GM19395 (cell line): Measurements from ENCODE around the gene OOSP4B.
"Not testable (repeated sequence)": the region's sequence is repeated elsewhere in the genome, so short reads cannot be mapped to it uniquely, and the experiment has no call there.

Experiments
- ATAC-seq: cut with Tn5 transposase; IDR thresholded peaks from one replicate; pipeline ENCODE4 v1.9.1; 2021; ENCODE audit warnings: mild to moderate bottlenecking, moderate library complexity; ENCODE audit not compliant: unreplicated experiment

The OOSP4B gene

GRCh38 chr11:60016881-60017280 lies at the start of gene OOSP4B:
OOSP4B (plus strand) TSS chr11:60017181.
- ATAC-seq: no peak

GRCh38 chr11:59967677-59968394 lies 49.1 kb upstream of the OOSP4B start:
- ATAC-seq: no peak

- ATAC-seq: no peak
Observed at GRCh38 chr11:59968395-59968783, 48.6 kb upstream of the OOSP4B start.

GRCh38 chr11:59973097-59973496 lies 43.9 kb upstream of the OOSP4B start:
- no peak for ATAC-seq

- no peak for ATAC-seq
Observed at GRCh38 chr11:59981106-59981770, 35.7 kb upstream of the OOSP4B start.

- not testable (repeated sequence) for ATAC-seq
Observed at GRCh38 chr11:59982037-59982436, 34.9 kb upstream of the OOSP4B start.

GRCh38 chr11:59983212-59983611 lies 33.8 kb upstream of the OOSP4B start:
- ATAC-seq: no peak

GRCh38 chr11:59984368-59984767 lies 32.6 kb upstream of the OOSP4B start:
- ATAC-seq: no peak

- ATAC-seq: no peak
Observed at GRCh38 chr11:59990421-59990820, 26.6 kb upstream of the OOSP4B start.

GRCh38 chr11:59992425-59992824 lies 24.6 kb upstream of the OOSP4B start:
- no peak for ATAC-seq

GRCh38 chr11:59997800-59998199 lies 19.2 kb upstream of the OOSP4B start:
- no peak for ATAC-seq

GRCh38 chr11:59999691-60000090 lies 17.3 kb upstream of the OOSP4B start:
- ATAC-seq: no peak

GRCh38 chr11:60003729-60004128 lies 13.3 kb upstream of the OOSP4B start:
- ATAC-seq: no peak

GRCh38 chr11:60005360-60005759 lies 11.6 kb upstream of the OOSP4B start:
- no peak for ATAC-seq

- ATAC-seq: no peak
Observed at GRCh38 chr11:60018058-60018457, 1.1 kb downstream of the OOSP4B start.

- not testable (repeated sequence) for ATAC-seq
Observed at GRCh38 chr11:60020376-60020775, 3.4 kb downstream of the OOSP4B start.

GRCh38 chr11:60029015-60029632 lies 12.1 kb downstream of the OOSP4B start:
- no peak for ATAC-seq

GRCh38 chr11:60040109-60040508 lies 23.1 kb downstream of the OOSP4B start, which contains the start of gene OOSP2:
OOSP2 (plus strand) TSS chr11:60040409; CDS start chr11:60040460, 51 bp downstream.
- ATAC-seq: no peak

GRCh38 chr11:60050422-60050821 lies 33.4 kb downstream of the OOSP4B start:
- ATAC-seq: not testable (repeated sequence)

- not testable (repeated sequence) for ATAC-seq
Observed at GRCh38 chr11:60050839-60051238, 33.9 kb downstream of the OOSP4B start.

- ATAC-seq: no peak
Observed at GRCh38 chr11:60056349-60056969, 39.5 kb downstream of the OOSP4B start, which contains the start of gene MS4A3. MS4A3 (plus strand) TSS chr11:60056665; CDS start chr11:60061161, 4,496 bp downstream.
